Breast epithelium (tissue), 4 donors: ENCODE measurements around the gene TDRD1. TPM values are rescaled to one million over a fixed set of nuclear protein-coding genes. Genes with fewer than 3 reads are reported as not detected.

Experiments used
- DNase-seq, 2 donors: peaks; one replicate each; pipeline ENCODE4 v3.0.0-alpha.2; 2019; ENCODE audit warnings: low spot score in 2 of 2
- H3K27ac ChIP-seq, 2 donors: fragments of 200-600 bp; sonication (generic) in 1 of 2; one replicate each; pipeline ENCODE4 v1.5.1; 2016 to 2019; ENCODE audit warnings: mild to moderate bottlenecking in 1 of 2
- H3K27me3 ChIP-seq, 2 donors: fragments of 200-600 bp; sonication (generic) in 1 of 2; one replicate each; pipeline versions ENCODE4 v1.5.1 to v1.6.0; 2017 to 2019; ENCODE audit warnings: control low read depth in 1 of 2, mild to moderate bottlenecking in 1 of 2
- H3K36me3 ChIP-seq: fragments of 200-600 bp; one replicate; pipeline ENCODE4 v1.5.1; 2019
- H3K4me1 ChIP-seq, 2 donors: fragments of 200-600 bp; sonication (generic); one replicate each; pipeline ENCODE4 v1.5.1; 2016 to 2019; ENCODE audit warnings: control low read depth in 1 of 2
- H3K4me3 ChIP-seq, 3 donors: fragments of 200-600 bp; sonication (generic); 1 replicate in 2 of 3; 2 replicates in 1 of 3; pipeline ENCODE4 v1.5.1; 2016 to 2019; ENCODE audit warnings: mild to moderate bottlenecking in 3 of 3, moderate library complexity in 2 of 3
- H3K9me3 ChIP-seq, 2 donors: fragments of 200-600 bp; sonication (generic) in 1 of 2; one replicate each; pipeline ENCODE4 v1.5.1; 2016 to 2019; ENCODE audit warnings: control low read depth in 1 of 2
- POLR2A ChIP-seq: fragments of 450-650 bp; IDR thresholded peaks from one replicate; pipeline ENCODE4 v1.6.1; 2016; ENCODE audit warnings: antibody characterized with exemption, mild to moderate bottlenecking, moderate library complexity
- POLR2AphosphoS5 ChIP-seq, 3 donors: sonication (generic); formaldehyde crosslinking; IDR thresholded peaks; one replicate each; pipeline ENCODE4 v1.6.1; 2017; ENCODE audit warnings: antibody characterized with exemption in 3 of 3
- intact Hi-C: fragments of 100-400 bp; cut with DNase I; formaldehyde crosslinking; loops from one replicate; pipeline ENCODE4 v1.15.1; 2023; ENCODE audit warnings: low total_unique reads
- total RNA-seq, 3 donors: library from RNA; depleted of rRNA; stranded (reverse); fragments of >200 nt; gene quantifications; one replicate each; pipeline ENCODE4 v1.1.0, GENCODE V29; 2016
- TF ChIP-seq, protein P1 (sequence below), 3 donors: fragments of 450-650 bp; IDR thresholded peaks; one replicate each; pipeline ENCODE4 v1.5.1; 2016 to 2017; ENCODE audit warnings: antibody characterized with exemption in 3 of 3, mild to moderate bottlenecking in 3 of 3, moderate library complexity in 3 of 3

The TDRD1 gene
- total RNA-seq, 3 donors from 2014 or later: under 0.01 to 0.73 (median 0.33) TPM

DNA sequence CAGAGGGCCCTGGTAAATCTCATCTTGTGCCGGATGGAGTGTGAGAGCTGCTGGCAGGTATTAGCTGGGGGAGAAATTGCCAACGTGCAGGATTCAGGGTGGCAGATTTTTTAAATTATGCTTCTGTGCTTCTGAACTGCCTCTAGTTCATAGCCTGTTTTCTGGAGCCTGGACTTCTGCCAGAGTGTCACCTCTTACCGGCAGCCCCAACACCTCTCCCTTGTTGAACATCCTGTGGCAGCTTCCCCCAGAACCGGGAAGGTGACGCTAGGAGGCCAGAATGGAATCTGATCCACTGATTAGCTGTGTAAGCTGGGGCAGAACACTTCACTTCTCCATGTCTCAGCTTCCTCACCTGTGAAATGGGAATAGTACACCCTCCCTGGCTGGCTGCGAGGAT is 65.0 kb downstream of the TDRD1 start:
- Histone ChIP-seq H3K9me3 (no peaks in the 10 kb centered on the region), H3K27me3 (no peaks in the 10 kb centered on the region), H3K4me3 (no peak overlapping the region), H3K27ac (peak overlapping the region; percentile 68 to 87), H3K4me1 (peaks cover 6 to 8% of the 10 kb centered on the region in 2 donors), H3K36me3 (no peaks in the 10 kb centered on the region)
- intact Hi-C loops: no loop called here
- TF ChIP-seq, protein P1, sequence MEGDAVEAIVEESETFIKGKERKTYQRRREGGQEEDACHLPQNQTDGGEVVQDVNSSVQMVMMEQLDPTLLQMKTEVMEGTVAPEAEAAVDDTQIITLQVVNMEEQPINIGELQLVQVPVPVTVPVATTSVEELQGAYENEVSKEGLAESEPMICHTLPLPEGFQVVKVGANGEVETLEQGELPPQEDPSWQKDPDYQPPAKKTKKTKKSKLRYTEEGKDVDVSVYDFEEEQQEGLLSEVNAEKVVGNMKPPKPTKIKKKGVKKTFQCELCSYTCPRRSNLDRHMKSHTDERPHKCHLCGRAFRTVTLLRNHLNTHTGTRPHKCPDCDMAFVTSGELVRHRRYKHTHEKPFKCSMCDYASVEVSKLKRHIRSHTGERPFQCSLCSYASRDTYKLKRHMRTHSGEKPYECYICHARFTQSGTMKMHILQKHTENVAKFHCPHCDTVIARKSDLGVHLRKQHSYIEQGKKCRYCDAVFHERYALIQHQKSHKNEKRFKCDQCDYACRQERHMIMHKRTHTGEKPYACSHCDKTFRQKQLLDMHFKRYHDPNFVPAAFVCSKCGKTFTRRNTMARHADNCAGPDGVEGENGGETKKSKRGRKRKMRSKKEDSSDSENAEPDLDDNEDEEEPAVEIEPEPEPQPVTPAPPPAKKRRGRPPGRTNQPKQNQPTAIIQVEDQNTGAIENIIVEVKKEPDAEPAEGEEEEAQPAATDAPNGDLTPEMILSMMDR (IDR thresholded peaks at IDR 0.05): no peak
- DNase-seq: no peak

DNA sequence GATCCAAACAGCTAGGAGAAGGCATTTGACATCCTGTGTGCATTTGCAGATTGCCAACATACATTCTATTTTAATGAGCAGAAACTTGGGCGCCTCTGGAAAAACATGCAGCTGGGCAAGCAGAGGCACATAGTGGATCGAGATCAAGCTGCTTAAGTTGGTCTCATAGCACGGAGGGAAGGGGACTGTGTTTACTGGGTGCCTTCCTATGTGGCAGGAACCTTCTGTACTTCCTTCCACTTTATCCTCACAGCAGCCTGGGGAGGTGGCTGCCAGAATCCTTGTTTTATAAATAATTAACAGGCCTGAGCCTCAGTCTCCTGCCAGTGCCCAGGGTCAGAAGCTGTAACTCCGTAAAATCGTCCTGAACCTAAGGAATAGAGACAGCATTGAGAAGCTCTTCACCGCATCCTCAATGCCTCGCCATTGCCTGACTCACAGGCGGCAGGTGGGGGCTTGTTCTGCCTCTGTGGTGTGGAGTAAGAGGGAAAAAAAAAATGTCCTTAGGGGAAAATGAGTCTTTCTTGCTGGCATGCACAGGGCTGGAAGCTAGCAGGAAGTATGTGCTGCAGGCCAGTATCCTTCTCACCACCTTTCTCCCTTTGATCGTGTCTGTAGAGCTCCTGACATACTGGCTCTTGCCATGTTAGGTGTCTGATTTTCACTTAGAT is 66.1 kb downstream of the TDRD1 start:
- Histone ChIP-seq H3K27me3 (no peaks in the 10 kb centered on the region), H3K4me1 (peaks cover 6 to 8% of the 10 kb centered on the region in 2 donors), H3K9me3 (no peaks in the 10 kb centered on the region), H3K36me3 (no peaks in the 10 kb centered on the region), H3K27ac (peak overlapping the region; percentile 68 to 87), H3K4me3 (peak overlapping the region in 2 of 3 donors; percentile 19 to 36)
- peak in 1 of 2 donors; percentile 75 for DNase-seq
- intact Hi-C loops: no loop called here
- TF ChIP-seq POLR2A: no peak
- TF ChIP-seq, protein P1 (IDR thresholded peaks at IDR 0.05): no peak
- peak in 1 of 3 donors; percentile 32 for TF ChIP-seq POLR2AphosphoS5 (IDR thresholded peaks at IDR 0.05)

DNA sequence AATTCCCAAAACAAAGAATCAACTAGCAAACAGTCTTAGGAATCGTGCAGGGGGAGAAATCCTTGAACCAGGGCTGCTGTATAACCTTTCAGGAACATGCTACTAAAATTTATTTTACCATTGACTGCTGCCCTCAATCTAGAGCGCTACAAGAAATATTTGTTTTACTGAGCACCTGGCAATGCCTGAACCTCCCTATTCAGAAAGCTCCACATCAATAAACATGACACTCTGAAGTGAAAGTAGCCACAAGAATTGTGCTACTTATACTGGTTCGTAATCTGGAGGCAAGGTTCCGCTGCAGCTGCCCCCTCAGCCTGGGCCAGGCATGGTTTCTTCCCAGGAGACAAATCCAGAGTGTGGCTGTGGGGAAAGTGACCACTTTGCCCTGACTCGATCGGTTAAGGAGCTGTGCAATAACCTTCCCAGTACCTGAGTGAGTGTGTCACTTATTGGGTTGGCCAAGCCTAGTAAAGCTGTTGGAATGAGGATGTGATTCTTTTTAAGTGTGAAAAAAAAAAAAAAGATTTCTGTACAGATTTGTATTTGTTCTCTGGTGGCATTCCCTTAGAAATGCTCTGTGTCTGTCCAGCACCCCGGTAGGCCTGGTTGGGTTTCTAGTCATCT is 67.6 kb downstream of the TDRD1 start:
- H3K27ac ChIP-seq: peak overlapping the region; percentile 70 to 87

DNA sequence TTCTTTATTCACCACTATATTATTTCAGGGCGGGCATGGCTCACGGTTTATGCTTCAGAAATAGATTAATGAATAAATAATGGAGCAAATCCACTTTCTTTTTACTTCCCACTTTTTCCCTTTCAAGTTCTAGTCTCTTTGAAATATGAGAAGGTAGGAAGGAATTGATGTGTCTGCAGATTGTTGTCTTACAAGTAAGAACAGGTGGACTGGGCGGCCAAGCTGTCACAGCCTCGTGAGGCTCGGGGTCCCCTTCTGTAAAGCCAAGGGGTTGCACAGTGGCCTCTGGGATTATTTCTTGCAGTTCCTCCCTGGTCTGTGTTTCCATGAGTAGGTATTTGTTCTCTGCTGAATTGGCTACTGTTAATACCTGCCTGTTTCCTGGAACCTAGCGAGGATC is 71.1 kb downstream of the TDRD1 start:
- Histone ChIP-seq H3K4me1 (peaks cover 0 to 4% of the 10 kb centered on the region in 2 donors), H3K4me3 (no peak overlapping the region), H3K27me3 (no peaks in the 10 kb centered on the region), H3K27ac (no peak overlapping the region), H3K36me3 (no peaks in the 10 kb centered on the region), H3K9me3 (no peaks in the 10 kb centered on the region)
- no peak for TF ChIP-seq POLR2AphosphoS5 (IDR thresholded peaks at IDR 0.05)
- TF ChIP-seq POLR2A: no peak
- TF ChIP-seq, protein P1 (IDR thresholded peaks at IDR 0.05): no peak
- DNase-seq: no peak
- intact Hi-C loops: no loop called here

More for the DNA sequence above, 67.6 kb downstream of the TDRD1 start:
- TF ChIP-seq, protein P1 (IDR thresholded peaks at IDR 0.05): no peak
- peak in 1 of 3 donors; percentile 56 for TF ChIP-seq POLR2AphosphoS5 (IDR thresholded peaks at IDR 0.05)
- H3K36me3 ChIP-seq: no peaks in the 10 kb centered on the region
- peak in 1 of 2 donors; percentile 33 for DNase-seq
- peaks cover 6 to 8% of the 10 kb centered on the region in 2 donors for H3K4me1 ChIP-seq
- no peaks in the 10 kb centered on the region for H3K27me3 ChIP-seq
- intact Hi-C loops: no loop called here
- peak overlapping the region in 2 of 3 donors; percentile 2 to 22 for H3K4me3 ChIP-seq
- no peaks in the 10 kb centered on the region for H3K9me3 ChIP-seq

DNA sequence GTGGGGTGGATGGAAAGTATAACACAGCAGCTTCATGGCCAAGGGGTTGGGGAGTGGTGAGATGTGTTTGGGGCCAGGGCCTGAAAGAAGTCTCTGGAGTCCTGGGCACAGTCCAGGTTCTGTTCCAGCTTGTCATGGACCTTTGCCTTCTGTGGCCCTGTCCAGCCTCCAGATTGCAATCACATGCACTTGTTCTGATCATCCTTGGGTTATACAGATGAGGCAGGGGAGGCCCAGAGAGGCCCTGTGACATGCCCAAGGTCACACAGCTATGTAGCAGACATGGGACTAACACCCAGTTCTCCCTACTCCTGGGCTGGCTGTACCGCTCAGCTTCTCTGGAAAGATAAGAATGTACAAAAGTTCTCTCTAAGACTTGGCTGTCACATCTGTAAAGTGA is 71.6 kb downstream of the TDRD1 start:
- Histone ChIP-seq H3K36me3 (no peaks in the 10 kb centered on the region), H3K4me1 (peaks cover 0 to 2% of the 10 kb centered on the region in 2 donors), H3K9me3 (no peaks in the 10 kb centered on the region), H3K27me3 (no peaks in the 10 kb centered on the region), H3K27ac (no peak overlapping the region), H3K4me3 (no peak overlapping the region)
- no peak for TF ChIP-seq POLR2A
- TF ChIP-seq POLR2AphosphoS5 (IDR thresholded peaks at IDR 0.05): no peak
- TF ChIP-seq, protein P1 (IDR thresholded peaks at IDR 0.05): no peak
- intact Hi-C loops: no loop called here
- no peak for DNase-seq
